GM23338 (cell line): ENCODE data around the gene CITED1. TPM values are rescaled to one million over a fixed set of nuclear protein-coding genes. Genes with fewer than 3 reads are reported as not detected.
A peak's percentile ranks its signal among the peaks of the same experiment; 100 is the strongest.

Experiments
- ATAC-seq: fragments of 200-7000 bp; cut with Tn5 transposase; 3 replicates; pipeline ENCODE4 v1.9.1; 2020
- DNase-seq: peaks from one replicate; pipeline ENCODE4 v3.0.0-alpha.2; 2015; ENCODE audit warnings: low spot score
- H2AFZ ChIP-seq: fragments of 200-600 bp; sonication (generic); 2 replicates; pipeline ENCODE4 v1.8.0; 2016; ENCODE audit warnings: antibody characterized with exemption, mild to moderate bottlenecking, moderate library complexity
- H3F3A ChIP-seq: fragments of 200-600 bp; sonication (generic); replicated peaks from 2 replicates; pipeline ENCODE4 v1.8.0; 2017; ENCODE audit warnings: antibody characterized with exemption, mixed run types, low read depth
- H3K27ac ChIP-seq: fragments of 200-600 bp; sonication (generic); 2 replicates; pipeline ENCODE4 v1.6.1; 2016; ENCODE audit warnings: low read depth
- H3K27me3 ChIP-seq: fragments of 200-600 bp; sonication (generic); 2 replicates; pipeline ENCODE4 v1.8.0; 2016; ENCODE audit warnings: mild to moderate bottlenecking, mixed run types, moderate library complexity; ENCODE audit not compliant: insufficient read depth
- H3K36me3 ChIP-seq: fragments of 200-600 bp; sonication (generic); 2 replicates; pipeline ENCODE4 v1.8.0; 2016; ENCODE audit warnings: mild to moderate bottlenecking; ENCODE audit not compliant: insufficient read depth
- H3K4me1 ChIP-seq: fragments of 200-600 bp; sonication (generic); 2 replicates; pipeline ENCODE4 v1.8.0; 2016; ENCODE audit warnings: mild to moderate bottlenecking, moderate library complexity; ENCODE audit not compliant: insufficient read depth
- H3K4me2 ChIP-seq: fragments of 200-600 bp; sonication (generic); 2 replicates; pipeline ENCODE4 v1.7.1; 2017; ENCODE audit warnings: mixed run types
- H3K4me3 ChIP-seq: fragments of 200-600 bp; sonication (generic); 2 replicates; pipeline ENCODE4 v1.6.1; 2016; ENCODE audit warnings: mixed run types
- H3K79me2 ChIP-seq: fragments of 200-600 bp; sonication (generic); replicated peaks from 2 replicates; pipeline ENCODE4 v1.8.0; 2017; ENCODE audit warnings: mild to moderate bottlenecking; ENCODE audit not compliant: insufficient read depth
- H3K9me2 ChIP-seq: fragments of 200-600 bp; sonication (generic); 2 replicates; pipeline ENCODE4 v1.8.0; 2017; ENCODE audit not compliant: insufficient read depth
- H4K20me1 ChIP-seq: fragments of 200-600 bp; sonication (generic); replicated peaks from 2 replicates; pipeline ENCODE4 v1.8.0; 2017; ENCODE audit warnings: mild to moderate bottlenecking; ENCODE audit not compliant: insufficient read depth
- H3K27ac Mint-ChIP-seq: 2 replicates; pipeline ENCODE4 v1.8.0; 2020; ENCODE audit warnings: inconsistent platforms, mild to moderate bottlenecking, moderate library complexity, mixed read lengths
- H3K27me3 Mint-ChIP-seq: 3 replicates; pipeline ENCODE4 v1.8.0; 2022; ENCODE audit warnings: low read depth, mild to moderate bottlenecking, moderate library complexity, mixed read lengths, inconsistent platforms; ENCODE audit not compliant: insufficient read depth, poor library complexity
- H3K36me3 Mint-ChIP-seq: 3 replicates; pipeline ENCODE4 v1.8.0; 2021; ENCODE audit warnings: low read depth, mild to moderate bottlenecking, inconsistent platforms, moderate library complexity, mixed read lengths
- H3K4me1 Mint-ChIP-seq: 3 replicates; pipeline ENCODE4 v1.8.0; 2020; ENCODE audit warnings: mild to moderate bottlenecking, inconsistent platforms, mixed read lengths
- H3K4me3 Mint-ChIP-seq: 3 replicates; pipeline ENCODE4 v1.8.0; 2021; ENCODE audit warnings: moderate library complexity, mild to moderate bottlenecking, inconsistent platforms, mixed read lengths
- H3K9me3 Mint-ChIP-seq: 3 replicates; pipeline ENCODE4 v1.8.0; 2020; ENCODE audit warnings: moderate library complexity, mild to moderate bottlenecking, inconsistent platforms, mixed read lengths
- EZH2phosphoT487 ChIP-seq: fragments of 200-600 bp; sonication (generic); IDR thresholded peaks from one replicate; pipeline ENCODE4 v1.8.1; 2018; ENCODE audit warnings: antibody characterized with exemption; ENCODE audit not compliant: unreplicated experiment
- POLR2AphosphoS5 ChIP-seq: IDR thresholded peaks from 2 replicates; pipeline ENCODE4 v1.6.1; 2016; ENCODE audit warnings: antibody characterized with exemption, low read depth
- STAT1 ChIP-seq: IDR thresholded peaks from one replicate; pipeline ENCODE4 v1.6.1; 2016; ENCODE audit warnings: antibody characterized with exemption; ENCODE audit not compliant: unreplicated experiment
- ZNF114 ChIP-seq: fragments of 250-450 bp; sonication (Bioruptor Pico); IDR thresholded peaks from 2 replicates; pipeline ENCODE4 v1.5.0; 2020; ENCODE audit warnings: mild to moderate bottlenecking, moderate library complexity
- ZNF331 ChIP-seq: fragments of 250-450 bp; sonication (Bioruptor Pico); IDR thresholded peaks from 2 replicates; pipeline ENCODE4 v1.5.0; 2020; ENCODE audit warnings: low read depth, mild to moderate bottlenecking, moderate library complexity
- polyA plus RNA-seq: library from polyadenylated mRNA; unstranded; fragments of >200 nt; fragmentation: Nextera tagmentation; extraction: Ambion mirVana; gene quantifications from 2 replicates; pipeline ENCODE4 v1.2.1, GENCODE V29; 2016
- total RNA-seq: library from RNA; depleted of rRNA; stranded (reverse); fragments of >200 nt; shearing (Covaris generic); gene quantifications from 2 replicates; pipeline ENCODE4 v1.2.3, GENCODE V29; 2014
- TF ChIP-seq, protein P1 (sequence below), 2 experiments: fragments of 200-600 bp in 1 of 2; sonication (generic) in 1 of 2; conservative IDR thresholded peaks; 2 replicates each; pipeline versions ENCODE4 v1.5.1 to v1.6.1; 2016 to 2017; ENCODE audit warnings: antibody characterized with exemption in 2 of 2, low read depth in 2 of 2, mild to moderate bottlenecking in 2 of 2, moderate library complexity in 1 of 2
- TF ChIP-seq, protein P2 (sequence below): IDR thresholded peaks from one replicate; pipeline ENCODE4 v1.6.1; 2018; ENCODE audit warnings: antibody characterized with exemption; ENCODE audit not compliant: unreplicated experiment
- TF ChIP-seq, protein P3 (sequence below): fragments of 250-450 bp; sonication (Bioruptor Pico); IDR thresholded peaks from 2 replicates; pipeline ENCODE4 v1.5.0; 2020; ENCODE audit warnings: mild to moderate bottlenecking, moderate library complexity

Gene CITED1
- total and polyA plus RNA-seq, 2 experiments from 2014 or later = 0.45 to 1.1 TPM

DNA sequence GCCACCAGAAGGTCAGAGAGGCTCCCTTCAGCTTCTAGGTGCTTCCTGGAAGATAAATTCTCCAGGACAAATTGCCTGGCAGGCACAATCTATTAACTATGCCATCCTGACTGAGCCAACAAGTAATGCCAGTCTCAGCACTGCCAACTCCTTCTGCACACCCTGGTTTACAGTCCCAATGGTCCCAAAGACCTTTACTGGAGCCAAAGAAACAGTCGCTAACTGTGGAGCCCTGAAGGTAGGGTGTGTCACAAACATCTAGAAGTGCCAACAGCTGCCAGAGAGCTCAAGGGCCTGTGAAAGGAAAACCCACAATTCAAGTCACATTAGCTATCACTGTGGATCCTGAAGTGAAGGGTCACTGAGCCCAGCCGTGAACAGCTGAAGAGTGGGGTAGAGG, 34.9 kb upstream of the CITED1 start:
- Histone ChIP-seq H3K9me2 (no peaks in the 10 kb centered on the region), H2AFZ (no peak overlapping the region), H3K4me2 (no peak overlapping the region), H3F3A (no peaks in the 10 kb centered on the region), H3K27ac (no peak overlapping the region), H3K36me3 (no peaks in the 10 kb centered on the region), H3K79me2 (no peaks in the 10 kb centered on the region), H4K20me1 (no peaks in the 10 kb centered on the region), H3K27me3 (no peaks in the 10 kb centered on the region), H3K4me3 (no peak overlapping the region), H3K4me1 (no peaks in the 10 kb centered on the region; the same call in 1 of the 2 replicates)
- Mint-ChIP-seq H3K9me3 (no peaks in the 10 kb centered on the region), H3K36me3 (no peaks in the 10 kb centered on the region), H3K4me3 (no peak overlapping the region), H3K27ac (no peak overlapping the region), H3K27me3 (peaks cover 2% of the 10 kb centered on the region), H3K4me1 (peaks cover 5% of the 10 kb centered on the region; the same call in 1 of the 3 replicates)
- ATAC-seq = no peak
- no peak for DNase-seq
- TF ChIP-seq, protein P1, sequence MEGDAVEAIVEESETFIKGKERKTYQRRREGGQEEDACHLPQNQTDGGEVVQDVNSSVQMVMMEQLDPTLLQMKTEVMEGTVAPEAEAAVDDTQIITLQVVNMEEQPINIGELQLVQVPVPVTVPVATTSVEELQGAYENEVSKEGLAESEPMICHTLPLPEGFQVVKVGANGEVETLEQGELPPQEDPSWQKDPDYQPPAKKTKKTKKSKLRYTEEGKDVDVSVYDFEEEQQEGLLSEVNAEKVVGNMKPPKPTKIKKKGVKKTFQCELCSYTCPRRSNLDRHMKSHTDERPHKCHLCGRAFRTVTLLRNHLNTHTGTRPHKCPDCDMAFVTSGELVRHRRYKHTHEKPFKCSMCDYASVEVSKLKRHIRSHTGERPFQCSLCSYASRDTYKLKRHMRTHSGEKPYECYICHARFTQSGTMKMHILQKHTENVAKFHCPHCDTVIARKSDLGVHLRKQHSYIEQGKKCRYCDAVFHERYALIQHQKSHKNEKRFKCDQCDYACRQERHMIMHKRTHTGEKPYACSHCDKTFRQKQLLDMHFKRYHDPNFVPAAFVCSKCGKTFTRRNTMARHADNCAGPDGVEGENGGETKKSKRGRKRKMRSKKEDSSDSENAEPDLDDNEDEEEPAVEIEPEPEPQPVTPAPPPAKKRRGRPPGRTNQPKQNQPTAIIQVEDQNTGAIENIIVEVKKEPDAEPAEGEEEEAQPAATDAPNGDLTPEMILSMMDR (conservative IDR thresholded peaks at IDR 0.05; ENCODE audit: low read depth in 2 of 2) = peak in 1 of 2 experiments; percentile 39; a peak in 2 of 4 replicates
- no peak for TF ChIP-seq ZNF331 (CRISPR knock-in tag)
- TF ChIP-seq, protein P2, sequence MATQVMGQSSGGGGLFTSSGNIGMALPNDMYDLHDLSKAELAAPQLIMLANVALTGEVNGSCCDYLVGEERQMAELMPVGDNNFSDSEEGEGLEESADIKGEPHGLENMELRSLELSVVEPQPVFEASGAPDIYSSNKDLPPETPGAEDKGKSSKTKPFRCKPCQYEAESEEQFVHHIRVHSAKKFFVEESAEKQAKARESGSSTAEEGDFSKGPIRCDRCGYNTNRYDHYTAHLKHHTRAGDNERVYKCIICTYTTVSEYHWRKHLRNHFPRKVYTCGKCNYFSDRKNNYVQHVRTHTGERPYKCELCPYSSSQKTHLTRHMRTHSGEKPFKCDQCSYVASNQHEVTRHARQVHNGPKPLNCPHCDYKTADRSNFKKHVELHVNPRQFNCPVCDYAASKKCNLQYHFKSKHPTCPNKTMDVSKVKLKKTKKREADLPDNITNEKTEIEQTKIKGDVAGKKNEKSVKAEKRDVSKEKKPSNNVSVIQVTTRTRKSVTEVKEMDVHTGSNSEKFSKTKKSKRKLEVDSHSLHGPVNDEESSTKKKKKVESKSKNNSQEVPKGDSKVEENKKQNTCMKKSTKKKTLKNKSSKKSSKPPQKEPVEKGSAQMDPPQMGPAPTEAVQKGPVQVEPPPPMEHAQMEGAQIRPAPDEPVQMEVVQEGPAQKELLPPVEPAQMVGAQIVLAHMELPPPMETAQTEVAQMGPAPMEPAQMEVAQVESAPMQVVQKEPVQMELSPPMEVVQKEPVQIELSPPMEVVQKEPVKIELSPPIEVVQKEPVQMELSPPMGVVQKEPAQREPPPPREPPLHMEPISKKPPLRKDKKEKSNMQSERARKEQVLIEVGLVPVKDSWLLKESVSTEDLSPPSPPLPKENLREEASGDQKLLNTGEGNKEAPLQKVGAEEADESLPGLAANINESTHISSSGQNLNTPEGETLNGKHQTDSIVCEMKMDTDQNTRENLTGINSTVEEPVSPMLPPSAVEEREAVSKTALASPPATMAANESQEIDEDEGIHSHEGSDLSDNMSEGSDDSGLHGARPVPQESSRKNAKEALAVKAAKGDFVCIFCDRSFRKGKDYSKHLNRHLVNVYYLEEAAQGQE = no peak
- no peak for TF ChIP-seq STAT1
- TF ChIP-seq, protein P3, sequence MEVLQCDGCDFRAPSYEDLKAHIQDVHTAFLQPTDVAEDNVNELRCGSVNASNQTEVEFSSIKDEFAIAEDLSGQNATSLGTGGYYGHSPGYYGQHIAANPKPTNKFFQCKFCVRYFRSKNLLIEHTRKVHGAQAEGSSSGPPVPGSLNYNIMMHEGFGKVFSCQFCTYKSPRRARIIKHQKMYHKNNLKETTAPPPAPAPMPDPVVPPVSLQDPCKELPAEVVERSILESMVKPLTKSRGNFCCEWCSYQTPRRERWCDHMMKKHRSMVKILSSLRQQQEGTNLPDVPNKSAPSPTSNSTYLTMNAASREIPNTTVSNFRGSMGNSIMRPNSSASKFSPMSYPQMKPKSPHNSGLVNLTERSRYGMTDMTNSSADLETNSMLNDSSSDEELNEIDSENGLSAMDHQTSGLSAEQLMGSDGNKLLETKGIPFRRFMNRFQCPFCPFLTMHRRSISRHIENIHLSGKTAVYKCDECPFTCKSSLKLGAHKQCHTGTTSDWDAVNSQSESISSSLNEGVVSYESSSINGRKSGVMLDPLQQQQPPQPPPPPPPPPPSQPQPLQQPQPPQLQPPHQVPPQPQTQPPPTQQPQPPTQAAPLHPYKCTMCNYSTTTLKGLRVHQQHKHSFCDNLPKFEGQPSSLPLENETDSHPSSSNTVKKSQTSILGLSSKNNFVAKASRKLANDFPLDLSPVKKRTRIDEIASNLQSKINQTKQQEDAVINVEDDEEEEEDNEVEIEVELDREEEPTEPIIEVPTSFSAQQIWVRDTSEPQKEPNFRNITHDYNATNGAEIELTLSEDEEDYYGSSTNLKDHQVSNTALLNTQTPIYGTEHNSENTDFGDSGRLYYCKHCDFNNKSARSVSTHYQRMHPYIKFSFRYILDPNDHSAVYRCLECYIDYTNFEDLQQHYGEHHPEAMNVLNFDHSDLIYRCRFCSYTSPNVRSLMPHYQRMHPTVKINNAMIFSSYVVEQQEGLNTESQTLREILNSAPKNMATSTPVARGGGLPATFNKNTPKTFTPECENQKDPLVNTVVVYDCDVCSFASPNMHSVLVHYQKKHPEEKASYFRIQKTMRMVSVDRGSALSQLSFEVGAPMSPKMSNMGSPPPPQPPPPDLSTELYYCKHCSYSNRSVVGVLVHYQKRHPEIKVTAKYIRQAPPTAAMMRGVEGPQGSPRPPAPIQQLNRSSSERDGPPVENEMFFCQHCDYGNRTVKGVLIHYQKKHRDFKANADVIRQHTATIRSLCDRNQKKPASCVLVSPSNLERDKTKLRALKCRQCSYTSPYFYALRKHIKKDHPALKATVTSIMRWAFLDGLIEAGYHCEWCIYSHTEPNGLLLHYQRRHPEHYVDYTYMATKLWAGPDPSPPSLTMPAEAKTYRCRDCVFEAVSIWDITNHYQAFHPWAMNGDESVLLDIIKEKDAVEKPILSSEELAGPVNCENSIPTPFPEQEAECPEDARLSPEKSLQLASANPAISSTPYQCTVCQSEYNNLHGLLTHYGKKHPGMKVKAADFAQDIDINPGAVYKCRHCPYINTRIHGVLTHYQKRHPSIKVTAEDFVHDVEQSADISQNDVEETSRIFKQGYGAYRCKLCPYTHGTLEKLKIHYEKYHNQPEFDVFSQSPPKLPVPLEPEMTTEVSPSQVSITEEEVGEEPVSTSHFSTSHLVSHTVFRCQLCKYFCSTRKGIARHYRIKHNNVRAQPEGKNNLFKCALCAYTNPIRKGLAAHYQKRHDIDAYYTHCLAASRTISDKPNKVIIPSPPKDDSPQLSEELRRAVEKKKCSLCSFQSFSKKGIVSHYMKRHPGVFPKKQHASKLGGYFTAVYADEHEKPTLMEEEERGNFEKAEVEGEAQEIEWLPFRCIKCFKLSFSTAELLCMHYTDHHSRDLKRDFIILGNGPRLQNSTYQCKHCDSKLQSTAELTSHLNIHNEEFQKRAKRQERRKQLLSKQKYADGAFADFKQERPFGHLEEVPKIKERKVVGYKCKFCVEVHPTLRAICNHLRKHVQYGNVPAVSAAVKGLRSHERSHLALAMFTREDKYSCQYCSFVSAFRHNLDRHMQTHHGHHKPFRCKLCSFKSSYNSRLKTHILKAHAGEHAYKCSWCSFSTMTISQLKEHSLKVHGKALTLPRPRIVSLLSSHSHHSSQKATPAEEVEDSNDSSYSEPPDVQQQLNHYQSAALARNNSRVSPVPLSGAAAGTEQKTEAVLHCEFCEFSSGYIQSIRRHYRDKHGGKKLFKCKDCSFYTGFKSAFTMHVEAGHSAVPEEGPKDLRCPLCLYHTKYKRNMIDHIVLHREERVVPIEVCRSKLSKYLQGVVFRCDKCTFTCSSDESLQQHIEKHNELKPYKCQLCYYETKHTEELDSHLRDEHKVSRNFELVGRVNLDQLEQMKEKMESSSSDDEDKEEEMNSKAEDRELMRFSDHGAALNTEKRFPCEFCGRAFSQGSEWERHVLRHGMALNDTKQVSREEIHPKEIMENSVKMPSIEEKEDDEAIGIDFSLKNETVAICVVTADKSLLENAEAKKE (CRISPR knock-in tag) = no peak
- no peak for TF ChIP-seq EZH2phosphoT487
- no peak for TF ChIP-seq POLR2AphosphoS5
- TF ChIP-seq ZNF114 = no peak
